Measurements from ENCODE around the gene SGCA. TPM values are rescaled to one million over a fixed set of nuclear protein-coding genes. Genes with fewer than 3 reads are reported as not detected.

The SGCA gene
- total RNA-seq, 2 donors from 2014 or later: 0.89 to 5.5 TPM

GRCh38 chr17:50165466-50165865 lies 339 bp upstream of the SGCA start:
- peaks cover 5% of the 10 kb centered on the region for H3K4me1 ChIP-seq
- H3K4me3 ChIP-seq: no peak overlapping the region
- no peak for DNase-seq
- no peaks in the 10 kb centered on the region for H3K9me3 ChIP-seq
- H3K27ac ChIP-seq: no peak overlapping the region
- intact Hi-C loops (cut with DNase I): no loop called here
- TF ChIP-seq CTCF (IDR thresholded peaks at IDR 0.05): no peak
- no peaks in the 10 kb centered on the region for H3K36me3 ChIP-seq
- H3K9ac ChIP-seq (ENCODE audit: low read depth in 2 of 2, low read length in 2 of 2): no peak overlapping the region
- H3K27me3 ChIP-seq: no peaks in the 10 kb centered on the region

GRCh38 chr17:50166518-50167181 lies 845 bp downstream of the SGCA start:
- no peaks in the 10 kb centered on the region for H3K4me1 ChIP-seq
- no peak overlapping the region for H3K27ac ChIP-seq
- intact Hi-C loops (cut with DNase I): no loop called here
- H3K36me3 ChIP-seq: no peaks in the 10 kb centered on the region
- H3K27me3 ChIP-seq: no peaks in the 10 kb centered on the region
- DNase-seq: no peak
- no peak overlapping the region for H3K4me3 ChIP-seq
- no peaks in the 10 kb centered on the region for H3K9me3 ChIP-seq
- no peak for TF ChIP-seq CTCF (IDR thresholded peaks at IDR 0.05)
- H3K9ac ChIP-seq (ENCODE audit: low read depth in 2 of 2, low read length in 2 of 2): no peak overlapping the region

GRCh38 chr17:50167371-50167770 lies 1.6 kb downstream of the SGCA start:
- intact Hi-C loops (cut with DNase I): no loop called here
- H3K36me3 ChIP-seq: no peaks in the 10 kb centered on the region
- no peak for TF ChIP-seq CTCF (IDR thresholded peaks at IDR 0.05)
- no peak for DNase-seq
- no peaks in the 10 kb centered on the region for H3K27me3 ChIP-seq
- H3K9me3 ChIP-seq: no peaks in the 10 kb centered on the region
- H3K27ac ChIP-seq: no peak overlapping the region
- no peaks in the 10 kb centered on the region for H3K4me1 ChIP-seq
- H3K4me3 ChIP-seq: no peak overlapping the region
- no peak overlapping the region for H3K9ac ChIP-seq (ENCODE audit: low read depth in 2 of 2, low read length in 2 of 2)

GRCh38 chr17:50168319-50168718 lies 2.5 kb downstream of the SGCA start:
- no peaks in the 10 kb centered on the region for H3K4me1 ChIP-seq

GRCh38 chr17:50169121-50169764 lies 3.4 kb downstream of the SGCA start:
- TF ChIP-seq CTCF (IDR thresholded peaks at IDR 0.05): peak; percentile 30
- Histone ChIP-seq H3K9ac (ENCODE audit: low read depth in 2 of 2, low read length in 2 of 2) (no peak overlapping the region), H3K36me3 (no peaks in the 10 kb centered on the region), H3K4me1 (no peaks in the 10 kb centered on the region), H3K9me3 (no peaks in the 10 kb centered on the region), H3K27ac (no peak overlapping the region), H3K4me3 (no peak overlapping the region), H3K27me3 (no peaks in the 10 kb centered on the region)
- DNase-seq: no peak
- intact Hi-C loops (cut with DNase I): no loop called here

More at GRCh38 chr17:50168319-50168718, 2.5 kb downstream of the SGCA start:
- no peak overlapping the region for H3K27ac ChIP-seq
- H3K9me3 ChIP-seq: no peaks in the 10 kb centered on the region
- intact Hi-C loops (cut with DNase I): no loop called here
- TF ChIP-seq CTCF (IDR thresholded peaks at IDR 0.05): no peak
- no peak overlapping the region for H3K9ac ChIP-seq (ENCODE audit: low read depth in 2 of 2, low read length in 2 of 2)
- no peak for DNase-seq
- H3K36me3 ChIP-seq: no peaks in the 10 kb centered on the region
- H3K4me3 ChIP-seq: no peak overlapping the region
- no peaks in the 10 kb centered on the region for H3K27me3 ChIP-seq

Measured in colonic mucosa (tissue), 4 donors.